Natural killer cell (primary cell): ENCODE results near the gene OR51B5. TPM values are rescaled to one million over a fixed set of nuclear protein-coding genes. Genes with fewer than 3 reads are reported as not detected.

ENCODE experiments used
- ATAC-seq, 3 donors: fragments of 150-1000 bp in 2 of 3; fragments of 200-7000 bp in 1 of 3; cut with Tn5 transposase; 1 replicate in 1 of 3; 2 replicates in 2 of 3; pipeline ENCODE4 v1.10.0; 2021; ENCODE audit warnings: mild to moderate bottlenecking in 2 of 3, moderate library complexity in 2 of 3
- DNase-seq, 2 donors: peaks; one replicate each; pipeline versions ENCODE4 v3.0.0 to v3.0.0-alpha.2; 2013 to 2021; ENCODE audit warnings: mixed read lengths in 1 of 2
- H3K27ac ChIP-seq: one replicate; pipeline ENCODE4 v1.5.1; 2013; ENCODE audit warnings: mild to moderate bottlenecking, low read length
- H3K27me3 ChIP-seq: one replicate; pipeline ENCODE4 v1.6.1; 2013; ENCODE audit warnings: low read length; ENCODE audit not compliant: control insufficient read depth, insufficient read depth
- H3K36me3 ChIP-seq: one replicate; pipeline ENCODE4 v1.6.1; 2013; ENCODE audit warnings: low read length; ENCODE audit not compliant: control insufficient read depth, insufficient read depth
- H3K4me1 ChIP-seq: one replicate; pipeline ENCODE4 v1.6.1; 2013; ENCODE audit warnings: low read length; ENCODE audit not compliant: control insufficient read depth, insufficient read depth
- H3K4me3 ChIP-seq: one replicate; pipeline ENCODE4 v1.5.1; 2013; ENCODE audit warnings: low read length
- H3K9me3 ChIP-seq: one replicate; pipeline ENCODE4 v1.6.1; 2013; ENCODE audit warnings: low read length; ENCODE audit not compliant: control insufficient read depth, insufficient read depth
- H3K27ac Mint-ChIP-seq, 2 donors: one replicate each; pipeline ENCODE4 v1.8.0; 2022; ENCODE audit warnings: mild to moderate bottlenecking in 2 of 2, mixed read lengths in 2 of 2, moderate library complexity in 1 of 2
- H3K27me3 Mint-ChIP-seq, 2 donors: one replicate each; pipeline ENCODE4 v1.8.0; 2022; ENCODE audit warnings: low read depth in 2 of 2, mixed read lengths in 2 of 2
- H3K36me3 Mint-ChIP-seq: one replicate; pipeline ENCODE4 v1.8.0; 2022; ENCODE audit warnings: mixed read lengths
- H3K4me1 Mint-ChIP-seq, 2 donors: one replicate each; pipeline ENCODE4 v1.8.0; 2022; ENCODE audit warnings: mixed read lengths in 2 of 2
- H3K4me3 Mint-ChIP-seq: one replicate; pipeline ENCODE4 v1.8.0; 2022; ENCODE audit warnings: mild to moderate bottlenecking, moderate library complexity, mixed read lengths
- H3K9me3 Mint-ChIP-seq, 2 donors: one replicate each; pipeline ENCODE4 v1.8.0; 2022; ENCODE audit warnings: mixed read lengths in 2 of 2
- CTCF ChIP-seq: fragments of 200-600 bp; IDR thresholded peaks from one replicate; pipeline ENCODE4 v1.8.0; 2022; ENCODE audit warnings: antibody characterized with exemption
- WGBS: methylation state at CpG from one replicate; pipeline ENCODE4 v1.1.7; 2013; ENCODE audit warnings: missing lambda C conversion rate; ENCODE audit not compliant: insufficient coverage; 5-methylcytosine and 5-hydroxymethylcytosine counted together
- intact Hi-C: fragments of 100-400 bp; cut with micrococcal nuclease; formaldehyde crosslinking; loops from one replicate; pipeline ENCODE4 v1.14.2; 2022
- total RNA-seq, 4 donors: library from RNA; stranded (reverse); fragments of 120-200 nt in 1 of 4; gene quantifications; one replicate each; pipeline versions ENCODE4 v1.2.3 to v1.2.4, GENCODE V29; 2013 to 2022

The OR51B5 gene
- total RNA-seq, 3 donors from 2014 or later (not counting 1 experiment from before 2014, with no cell fraction given) = not detected

- Histone ChIP-seq H3K27ac (no peak overlapping the region), H3K4me1 (no peaks in the 10 kb centered on the region), H3K9me3 (no peaks in the 10 kb centered on the region), H3K36me3 (no peaks in the 10 kb centered on the region), H3K27me3 (no peaks in the 10 kb centered on the region), H3K4me3 (no peak overlapping the region)
- Mint-ChIP-seq H3K9me3 (no peaks in the 10 kb centered on the region), H3K27ac (no peak overlapping the region), H3K27me3 (no peaks in the 10 kb centered on the region), H3K4me1 (no peaks in the 10 kb centered on the region), H3K4me3 (no peak overlapping the region), H3K36me3 (no peaks in the 10 kb centered on the region)
- ATAC-seq = no peak
- intact Hi-C loops = no loop called here
- no peak for DNase-seq
- TF ChIP-seq CTCF = no peak
Measured at GRCh38 chr11:5336331-5336730, 7.0 kb downstream of the OR51B5 start.

- no peaks in the 10 kb centered on the region for H3K27me3 ChIP-seq
- no peak for ATAC-seq
- H3K27ac ChIP-seq = no peak overlapping the region
- H3K4me1 Mint-ChIP-seq = no peaks in the 10 kb centered on the region
- no peaks in the 10 kb centered on the region for H3K9me3 Mint-ChIP-seq
- H3K27ac Mint-ChIP-seq = no peak overlapping the region
- no peak overlapping the region for H3K4me3 Mint-ChIP-seq
- TF ChIP-seq CTCF = no peak
- intact Hi-C loops = no loop called here
- no peaks in the 10 kb centered on the region for H3K27me3 Mint-ChIP-seq
- H3K36me3 Mint-ChIP-seq = no peaks in the 10 kb centered on the region
- no peak for DNase-seq
- H3K9me3 ChIP-seq = no peaks in the 10 kb centered on the region
- no peaks in the 10 kb centered on the region for H3K36me3 ChIP-seq
- no CpG with 5 or more reads among the region's 1 CpG for WGBS
- no peak overlapping the region for H3K4me3 ChIP-seq
- no peaks in the 10 kb centered on the region for H3K4me1 ChIP-seq
Measured at GRCh38 chr11:5335170-5335569, 8.2 kb downstream of the OR51B5 start.

GRCh38 chr11:5324197-5324596 lies 19.1 kb downstream of the OR51B5 start, which contains the start of gene OR51B2:
TSS of gene OR51B2 (minus strand) at chr11:5324297. CDS start at chr11:5324297, 0 bp downstream.
- no peak for ATAC-seq
- WGBS = 100% methylated on average over 1 of the region's 3 CpGs
- no peak within 1 kb of the TSS for H3K4me3 Mint-ChIP-seq

More at GRCh38 chr11:5324197-5324596, 19.1 kb downstream of the OR51B5 start, which contains the start of gene OR51B2:
- no peaks in the 10 kb centered on the region for H3K27me3 Mint-ChIP-seq
- DNase-seq = no peak
- no peaks in the 10 kb centered on the region for H3K27me3 ChIP-seq
- no peak for TF ChIP-seq CTCF
- H3K36me3 Mint-ChIP-seq = no peaks in the 10 kb centered on the region
- peaks cover 0 to 3% of the 10 kb centered on the region in 2 donors for H3K9me3 Mint-ChIP-seq
- H3K36me3 ChIP-seq = no peaks in the 10 kb centered on the region
- H3K4me1 ChIP-seq = no peaks in the 10 kb centered on the region
- intact Hi-C loops = no loop called here
- no peaks in the 10 kb centered on the region for H3K9me3 ChIP-seq
- no peaks in the 10 kb centered on the region for H3K4me1 Mint-ChIP-seq
- no peak within 1 kb of the TSS for H3K4me3 ChIP-seq
- H3K27ac ChIP-seq = no peak within 1 kb of the TSS
- no peak within 1 kb of the TSS for H3K27ac Mint-ChIP-seq
